NCI-H2196 (cell line): ENCODE measurements around the gene CASP7.

Source experiments
- DNase-seq: peaks from one replicate; lab custom pipeline; 2025; ENCODE audit not compliant: unreplicated experiment; lab: John Stamatoyannopoulos, UW

The CASP7 gene

DNA sequence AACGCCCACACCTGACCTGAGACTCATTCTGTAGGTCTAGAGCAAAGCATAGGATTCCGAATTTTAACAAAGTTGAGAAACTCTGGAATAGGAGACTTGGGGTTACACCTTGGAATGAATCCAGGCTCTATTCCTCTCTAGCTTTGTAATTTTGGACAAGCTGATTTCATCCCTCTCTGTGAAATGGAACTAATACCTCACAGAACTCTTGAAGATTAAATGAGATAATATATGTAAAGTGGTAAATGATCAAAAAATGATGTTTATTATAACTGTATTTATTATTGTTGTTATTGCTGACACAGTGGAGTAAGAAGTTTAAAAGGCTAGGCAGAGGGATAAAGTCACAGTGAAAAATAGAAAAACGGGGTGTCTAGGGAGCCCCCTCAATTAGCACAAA is 32.3 kb downstream of the CASP7 start:
- DNase-seq = no peak

DNA sequence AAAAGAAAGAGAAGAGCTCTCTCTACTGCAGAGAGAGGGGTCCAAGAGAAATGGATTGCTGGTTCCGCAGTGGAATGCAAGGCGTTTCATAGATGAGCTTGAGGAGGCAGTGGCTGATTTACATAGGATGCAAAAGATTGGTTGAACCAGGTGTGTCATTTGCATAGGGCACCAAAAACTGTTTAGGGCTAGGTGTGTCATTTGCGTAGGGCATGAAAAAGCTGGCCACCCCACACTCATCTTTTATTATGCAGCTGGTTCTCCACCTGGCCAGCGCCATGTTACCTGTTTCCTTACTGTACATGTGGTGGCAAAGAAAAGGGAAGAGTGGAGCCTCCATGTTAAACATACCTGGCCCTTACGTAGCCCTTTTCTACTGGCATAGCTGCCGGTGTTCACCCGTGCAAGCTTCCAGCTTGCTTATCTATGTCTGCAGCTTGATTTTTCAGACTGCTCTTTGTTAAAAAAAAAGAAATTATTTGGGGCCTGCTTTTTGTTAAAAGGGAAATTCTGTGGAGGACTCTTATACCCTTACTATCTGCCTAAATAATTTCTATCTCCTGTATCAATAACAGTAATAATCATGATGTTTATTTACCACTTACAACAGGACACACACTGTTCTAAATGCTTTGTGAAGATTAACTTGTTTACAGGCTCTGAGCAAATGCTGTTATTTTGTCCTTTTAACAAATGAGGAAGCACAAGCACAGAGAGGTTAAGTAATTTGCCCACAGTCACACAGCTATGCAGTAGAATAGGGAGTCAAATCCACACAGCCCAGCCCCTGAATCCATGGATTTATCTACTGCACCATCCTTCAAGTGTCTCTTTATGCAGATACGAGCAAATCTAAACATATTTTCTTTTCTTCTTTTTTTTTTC is 33.3 kb downstream of the CASP7 start:
- DNase-seq = no peak

DNA sequence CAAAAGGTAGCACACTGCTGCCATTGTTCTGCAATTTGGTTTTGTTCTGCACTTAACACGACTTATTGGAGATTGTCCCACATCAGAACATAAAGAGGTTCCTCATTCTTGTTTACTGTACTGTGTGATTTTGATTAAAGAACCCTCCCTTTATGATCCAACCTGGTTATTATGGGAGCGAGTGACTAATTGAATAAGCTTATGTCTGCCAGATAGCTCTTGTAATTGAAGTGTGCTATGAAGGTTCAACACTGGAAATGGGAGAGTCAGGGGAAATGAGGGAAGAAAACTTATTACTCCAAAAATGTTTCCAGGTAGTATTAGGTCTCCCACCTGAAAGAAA is 33.9 kb downstream of the CASP7 start:
- no peak for DNase-seq

DNA sequence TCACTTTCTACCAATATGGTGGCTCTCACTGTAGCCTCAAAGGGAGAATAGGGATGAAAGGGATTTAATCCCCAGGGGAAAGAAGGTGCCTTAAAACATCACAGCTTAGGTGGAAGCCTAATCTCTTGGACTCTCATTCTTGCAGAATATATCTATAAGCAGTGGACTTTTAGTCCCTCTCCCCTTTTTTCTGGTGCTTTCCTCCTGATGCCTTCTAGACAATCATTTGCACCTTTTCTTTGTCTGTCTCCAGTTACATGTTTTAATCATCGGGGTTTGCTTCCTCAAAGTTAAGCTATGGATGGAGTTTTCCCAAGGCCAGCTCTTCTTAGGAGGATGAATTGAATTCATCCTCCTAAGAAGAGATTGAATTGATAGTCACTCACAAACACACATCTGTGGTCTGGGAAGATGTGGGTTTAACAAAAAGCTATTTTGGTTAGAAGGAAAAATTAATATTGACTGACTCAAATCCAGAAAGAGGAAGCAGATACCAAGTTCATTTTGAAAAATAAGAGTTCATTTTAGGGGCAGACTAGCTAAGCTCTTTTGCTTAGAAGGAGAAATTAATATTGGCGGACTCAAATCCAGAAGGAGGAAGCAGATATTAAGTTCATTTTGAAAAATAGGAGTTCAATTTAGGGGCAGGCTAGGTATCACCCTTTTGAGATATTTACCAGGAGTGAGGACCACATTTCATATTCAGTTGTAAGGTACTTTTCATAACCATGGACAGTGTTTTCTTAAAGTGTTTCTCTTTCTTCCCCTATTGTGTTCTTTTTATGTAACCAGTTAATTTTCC is 36.6 kb downstream of the CASP7 start:
- DNase-seq = no peak

DNA sequence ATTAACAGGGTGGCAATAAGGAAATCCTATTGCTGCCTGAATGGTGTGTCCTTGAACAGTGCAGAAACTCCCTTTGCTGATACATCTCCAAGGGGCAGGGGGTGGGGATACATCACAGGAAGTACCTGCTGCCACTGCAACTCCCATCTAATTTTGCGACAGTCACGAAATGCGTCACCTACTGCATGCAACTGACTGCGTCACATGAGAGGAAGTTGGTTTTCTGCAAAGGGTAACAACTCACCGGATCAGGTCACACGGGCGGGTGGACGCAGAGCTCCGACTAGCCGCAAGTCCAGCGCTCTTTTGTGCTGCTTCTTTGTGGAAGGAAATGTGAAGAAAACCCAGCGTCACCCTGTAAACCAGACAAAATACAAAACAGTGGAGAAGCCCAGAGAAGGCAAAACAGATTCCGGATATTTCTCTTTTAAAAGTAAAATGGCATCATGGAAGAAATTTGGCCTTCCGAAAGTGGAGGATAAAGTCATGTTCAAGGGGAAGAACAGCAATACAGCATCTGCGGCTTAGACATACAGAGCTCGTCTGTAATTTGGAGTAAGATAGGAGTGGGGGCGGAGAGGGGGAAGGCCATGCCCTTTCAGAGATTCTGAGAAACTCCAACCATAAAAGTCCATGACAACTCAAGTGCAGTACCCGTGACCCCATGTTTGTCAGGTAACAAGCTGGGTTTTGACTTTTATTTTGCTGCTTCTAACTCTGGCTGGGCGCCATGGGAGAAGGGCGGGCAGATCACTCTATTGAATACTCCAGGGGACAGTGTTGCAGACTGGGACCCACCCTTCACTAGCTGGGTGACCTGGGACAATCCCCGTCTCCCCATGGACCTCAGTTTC is 39.5 kb downstream of the CASP7 start:
- no peak for DNase-seq

DNA sequence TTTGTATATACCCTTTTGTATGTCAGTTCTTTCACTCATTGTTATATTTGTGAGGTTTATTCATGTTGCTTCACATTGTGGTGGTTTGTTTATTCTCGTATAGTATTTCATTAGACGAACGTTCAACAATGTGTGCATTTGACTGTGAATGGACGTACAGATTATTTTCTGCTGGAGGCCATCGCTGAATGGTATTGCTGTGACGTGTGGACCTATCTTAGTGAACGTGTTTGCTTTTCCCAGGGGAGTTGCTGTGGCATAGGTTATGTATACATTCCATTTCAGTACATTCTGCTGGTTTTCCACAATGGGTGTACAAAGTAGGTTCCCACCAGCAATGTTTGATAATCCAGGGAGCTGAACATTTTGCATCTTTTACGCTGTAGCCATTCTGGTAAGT is 40.7 kb downstream of the CASP7 start:
- DNase-seq = no peak

- no peak for DNase-seq
These were observed 52.6 kb downstream of the CASP7 start for GRCh38 chr10:113732160-113732881.

GRCh38 chr10:113732966-113733365 is 53.3 kb downstream of the CASP7 start:
- no peak for DNase-seq

GRCh38 chr10:113733635-113734034 is 53.9 kb downstream of the CASP7 start:
- DNase-seq = no peak

DNA sequence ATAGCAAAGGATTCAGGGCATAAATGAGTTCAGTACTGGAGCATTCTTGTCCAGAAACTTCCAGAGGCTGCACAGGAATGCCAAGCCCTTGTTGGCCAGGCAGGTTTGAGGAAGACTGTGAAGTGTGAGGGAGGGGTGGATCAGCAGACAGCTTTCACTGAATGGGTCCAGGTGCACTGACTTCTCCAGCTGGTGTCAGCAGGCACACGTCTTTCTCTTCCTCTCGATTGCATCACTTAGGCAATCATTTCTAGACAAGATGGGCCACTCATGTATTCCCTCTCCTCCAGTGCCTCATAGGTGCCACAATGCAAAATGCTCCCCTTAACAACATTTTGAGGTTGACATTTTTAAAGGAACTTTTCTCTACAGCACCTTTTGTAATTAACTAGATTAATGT is 56.2 kb downstream of the CASP7 start:
- DNase-seq = no peak

DNA sequence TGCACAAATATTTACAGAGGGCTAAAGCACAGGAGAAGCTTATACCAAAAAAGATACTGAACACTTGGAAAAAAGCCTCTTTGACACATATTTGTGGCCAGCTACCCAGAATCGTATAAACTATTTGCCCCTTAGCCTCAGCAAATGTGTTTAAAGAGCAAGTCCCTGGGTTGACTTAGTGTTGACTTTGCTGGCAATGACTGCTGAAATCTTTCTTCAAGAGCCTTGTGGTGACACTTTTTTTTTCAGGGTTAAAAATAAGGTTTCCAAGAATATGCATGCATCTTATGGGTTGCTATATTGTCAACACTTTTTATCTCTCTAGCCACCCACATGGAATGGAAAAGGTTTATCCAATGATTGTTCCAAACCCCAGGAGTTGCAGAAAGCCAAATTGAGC is 56.9 kb downstream of the CASP7 start:
- DNase-seq = peak; percentile 1

DNA sequence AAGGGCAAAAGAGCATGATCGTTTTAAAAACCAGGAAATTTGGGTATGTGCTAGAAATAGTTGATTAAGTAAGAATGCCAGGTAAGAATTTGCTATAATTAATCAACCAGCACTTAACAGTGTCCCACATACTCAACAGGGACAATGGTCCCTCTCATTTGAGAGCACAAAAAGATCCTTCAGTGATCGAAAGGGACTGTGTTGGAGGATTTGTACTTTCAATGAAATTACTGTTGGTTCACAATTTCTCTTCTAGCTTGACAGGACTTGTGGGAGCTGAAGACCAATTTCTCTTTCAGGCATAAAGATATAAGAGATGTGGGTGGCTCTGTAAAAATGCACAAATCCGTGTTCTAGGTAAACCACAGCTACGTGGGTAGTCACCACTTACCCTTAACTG is 59.3 kb downstream of the CASP7 start:
- DNase-seq = no peak

DNA sequence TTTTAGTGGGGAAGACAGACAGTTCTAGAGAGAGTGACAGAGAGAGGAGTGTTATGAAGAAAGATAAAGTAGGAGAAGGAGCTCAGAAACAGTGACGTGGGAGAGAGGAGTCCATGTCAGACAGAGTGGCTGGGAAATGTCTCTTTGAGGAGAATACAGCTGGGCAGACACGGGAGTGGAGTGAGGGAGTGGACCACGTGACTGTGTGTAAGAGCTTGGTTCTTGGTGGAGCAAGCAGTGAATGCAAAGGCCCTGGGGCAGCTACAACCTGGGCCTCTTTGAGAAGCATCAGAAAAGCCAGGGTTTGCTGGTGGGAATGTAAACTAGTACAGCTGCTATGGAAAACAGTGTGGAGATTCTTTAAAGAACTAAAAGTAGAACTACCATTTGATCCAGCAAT is 59.9 kb downstream of the CASP7 start:
- DNase-seq = no peak

DNA sequence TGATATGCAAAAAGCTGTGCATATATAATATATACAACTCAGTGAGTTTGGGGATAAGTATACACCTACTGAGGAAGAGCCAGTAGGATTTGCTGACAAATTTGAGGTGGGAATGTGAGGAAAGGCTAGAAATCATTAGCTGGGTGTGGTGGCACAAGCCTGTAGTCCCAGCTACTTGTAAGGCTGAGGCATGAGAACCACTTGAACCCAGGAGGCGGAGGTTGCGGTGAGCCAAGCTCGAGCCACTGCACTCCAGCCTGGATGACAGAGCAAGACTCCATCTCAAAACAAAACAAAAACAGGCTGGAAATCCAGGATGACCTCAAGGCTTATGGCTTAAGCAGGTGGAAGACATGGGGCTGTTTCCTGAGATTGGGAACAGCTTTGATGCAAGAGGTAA is 61.1 kb downstream of the CASP7 start:
- DNase-seq = no peak

DNA sequence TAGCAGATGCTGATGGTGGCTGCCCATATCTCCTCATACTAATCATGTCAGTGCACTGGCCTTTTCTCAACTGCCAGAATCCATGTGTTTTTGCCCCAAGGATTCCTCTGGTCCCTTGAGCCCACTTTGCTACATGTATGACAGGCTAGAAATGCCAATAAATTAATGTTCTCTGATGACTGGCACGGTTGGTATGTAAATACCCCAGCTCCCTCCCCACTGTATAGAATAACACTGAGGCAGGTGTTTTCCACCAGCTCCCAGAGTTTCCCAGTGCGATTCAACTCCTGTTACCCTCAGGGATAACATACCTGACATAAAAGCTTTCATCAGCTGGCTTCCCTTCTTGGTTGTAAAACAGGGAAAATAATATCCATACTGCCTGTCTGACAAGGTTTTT is 62.8 kb downstream of the CASP7 start:
- DNase-seq = no peak

- DNase-seq = no peak
These were observed 63.9 kb downstream of the CASP7 start for GRCh38 chr10:113743594-113743993.

DNA sequence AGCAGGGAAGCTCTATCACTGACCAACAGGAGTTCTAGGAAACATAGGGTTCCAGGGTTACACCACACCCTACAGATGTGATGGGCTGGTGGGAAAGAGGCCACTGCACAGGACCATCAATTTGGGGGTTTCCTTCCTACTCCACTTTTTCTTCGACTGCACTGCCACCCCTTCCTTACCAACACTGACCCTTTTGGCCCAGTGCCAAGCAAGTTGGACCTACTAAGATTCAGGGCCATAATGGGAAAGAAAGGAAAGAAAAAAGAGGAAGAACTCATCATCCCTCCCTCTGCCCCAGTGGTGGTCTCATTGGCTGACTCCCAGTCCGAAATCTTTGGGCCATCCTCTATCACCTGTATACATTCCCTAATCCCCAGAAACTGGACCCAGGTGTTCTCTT is 65.7 kb downstream of the CASP7 start:
- no peak for DNase-seq

- DNase-seq = no peak
These were observed 66.7 kb downstream of the CASP7 start for GRCh38 chr10:113746217-113746957.

GRCh38 chr10:113751181-113751732 is 71.5 kb downstream of the CASP7 start, which contains the start of gene PLEKHS1:
PLEKHS1 (plus strand) TSS chr10:113751682; CDS start chr10:113755278, 3,596 bp downstream.
- DNase-seq = no peak

DNA sequence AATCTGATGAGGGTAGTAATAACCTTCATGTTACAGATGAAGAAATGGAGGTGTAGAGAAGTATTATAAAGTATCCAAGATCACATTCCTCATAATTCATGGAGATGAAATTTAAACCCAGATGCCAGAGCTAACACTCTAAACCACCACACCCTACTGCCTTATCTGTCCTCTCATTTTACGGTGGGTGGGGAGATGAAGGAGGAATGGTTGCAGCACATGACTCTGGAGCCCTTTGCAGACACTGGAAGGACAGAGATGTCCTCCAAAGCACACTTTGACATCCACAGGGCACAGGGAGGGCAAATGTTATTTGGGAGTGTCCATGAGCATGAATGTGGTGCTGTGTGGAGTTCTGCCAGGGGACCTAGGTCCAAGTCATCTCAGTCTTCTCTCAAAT is 72.8 kb downstream of the CASP7 start:
- no peak for DNase-seq
